Testis (tissue), 3 donors: ENCODE measurements around the gene DLG3. TPM values are rescaled to one million over a fixed set of nuclear protein-coding genes. Genes with fewer than 3 reads are reported as not detected.

Experiments used
- DNase-seq: peaks from one replicate; pipeline ENCODE4 v3.0.0-alpha.2; 2019
- H3K27ac ChIP-seq, 2 donors: fragments of 200-600 bp; sonication (generic); one replicate each; pipeline ENCODE4 v1.5.1; 2019
- H3K27me3 ChIP-seq: fragments of 200-600 bp; sonication (generic); one replicate; pipeline ENCODE4 v1.5.1; 2019
- H3K36me3 ChIP-seq: fragments of 200-600 bp; sonication (generic); one replicate; pipeline ENCODE4 v1.5.1; 2017; ENCODE audit warnings: low read depth; ENCODE audit errors: missing control alignments
- H3K4me1 ChIP-seq: fragments of 200-600 bp; sonication (generic); one replicate; pipeline ENCODE4 v1.5.1; 2019
- H3K4me3 ChIP-seq, 2 donors: fragments of 200-600 bp; sonication (generic); one replicate each; pipeline ENCODE4 v1.5.1; 2017 to 2019
- H3K9me3 ChIP-seq: fragments of 200-600 bp; sonication (generic); one replicate; pipeline ENCODE4 v1.5.1; 2017
- CTCF ChIP-seq, 3 experiments: fragments of 450-650 bp in 2 of 3; fragments of 200-600 bp in 1 of 3; sonication (generic) in 1 of 3; IDR thresholded peaks; one replicate each; pipeline ENCODE4 v1.5.1; 2016 to 2019; ENCODE audit warnings: antibody characterized with exemption in 3 of 3, mild to moderate bottlenecking in 2 of 3, moderate library complexity in 1 of 3
- POLR2A ChIP-seq: fragments of 450-650 bp; IDR thresholded peaks from one replicate; pipeline ENCODE4 v1.6.1; 2017; ENCODE audit warnings: antibody characterized with exemption, mild to moderate bottlenecking, moderate library complexity
- WGBS, 2 donors: methylation state at CpG; one replicate each; pipeline ENCODE4 v1.1.5; 2018; 5-methylcytosine and 5-hydroxymethylcytosine counted together
- intact Hi-C: fragments of 100-400 bp; cut with DNase I; formaldehyde crosslinking; loops from one replicate; pipeline ENCODE4 v1.15.1; 2023; ENCODE audit warnings: low total_unique reads
- polyA plus RNA-seq: library from polyadenylated mRNA; stranded (reverse); fragments of 350-450 nt; fragmentation: Illumina TruSeq; extraction: RNeasy Lipid Tissue Mini Kit (QIAGEN cat#74804); gene quantifications from one replicate; pipeline ENCODE4 v1.2.3, GENCODE V29; 2014; ENCODE audit warnings: low read depth, low replicate concordance; ENCODE audit not compliant: insufficient read depth
- total RNA-seq, 2 donors: library from RNA; depleted of rRNA; stranded (reverse); fragments of >200 nt; gene quantifications; one replicate each; pipeline ENCODE4 v1.2.3, GENCODE V29; 2016

DLG3 gene
- total and polyA plus RNA-seq, 3 donors from 2014 or later = 5.6 to 7.8 (median 7.1) TPM

GRCh38 chrX:70480660-70481018 is 36.0 kb downstream of the DLG3 start:
- 31 to 40% methylated on average over 9 of the region's 9 CpGs for WGBS, 2 donors
- no peak overlapping the region for H3K27ac ChIP-seq
- peak; percentile 43 for DNase-seq
- no peaks in the 10 kb centered on the region for H3K9me3 ChIP-seq
- TF ChIP-seq CTCF (IDR thresholded peaks at IDR 0.05) (no peak), POLR2A (no peak)
- H3K4me1 ChIP-seq = no peaks in the 10 kb centered on the region
- intact Hi-C loops = no loop called here
- no peak overlapping the region for H3K4me3 ChIP-seq
- H3K36me3 ChIP-seq = no peaks in the 10 kb centered on the region
- no peaks in the 10 kb centered on the region for H3K27me3 ChIP-seq

GRCh38 chrX:70481471-70482270 is 37.0 kb downstream of the DLG3 start:
- no peak for TF ChIP-seq CTCF (IDR thresholded peaks at IDR 0.05)
- TF ChIP-seq POLR2A = no peak
- Histone ChIP-seq H3K27ac (no peak overlapping the region), H3K9me3 (no peaks in the 10 kb centered on the region), H3K4me1 (no peaks in the 10 kb centered on the region), H3K27me3 (no peaks in the 10 kb centered on the region), H3K36me3 (no peaks in the 10 kb centered on the region), H3K4me3 (no peak overlapping the region)
- intact Hi-C loops = no loop called here
- no peak for DNase-seq
- 72 to 81% methylated on average over 5 to 8 of the region's 8 CpGs for whole genome bisulfite sequencing, 2 donors

DNA sequence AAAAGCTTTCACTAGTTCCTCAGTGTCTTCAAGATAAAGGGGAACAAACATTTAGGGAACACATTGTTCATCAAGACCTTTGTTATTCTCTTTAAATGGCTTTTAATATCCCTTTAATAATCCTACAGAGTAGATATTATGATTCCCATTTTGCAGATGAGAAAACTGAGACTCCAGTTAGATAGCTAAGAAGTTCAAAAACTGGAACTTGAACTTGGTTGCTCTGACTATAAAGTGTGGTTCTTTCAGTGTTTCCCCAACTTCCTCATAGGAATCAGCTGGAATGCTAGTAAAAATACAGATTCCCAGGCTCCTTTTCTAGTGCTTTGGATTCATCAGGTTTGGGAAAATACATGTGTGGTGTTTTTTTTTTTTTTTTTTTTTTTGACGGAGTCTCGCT is 37.7 kb downstream of the DLG3 start:
- H3K27ac ChIP-seq = no peak overlapping the region

GRCh38 chrX:70485466-70485865 is 40.8 kb downstream of the DLG3 start:
- no peaks in the 10 kb centered on the region for H3K27me3 ChIP-seq
- no peak for TF ChIP-seq POLR2A
- TF ChIP-seq CTCF (IDR thresholded peaks at IDR 0.05) = no peak
- 93 to 94% methylated on average over 7 of the region's 7 CpGs for WGBS, 2 donors
- H3K27ac ChIP-seq = no peak overlapping the region
- no peaks in the 10 kb centered on the region for H3K4me1 ChIP-seq
- H3K9me3 ChIP-seq = no peaks in the 10 kb centered on the region
- H3K4me3 ChIP-seq = no peak overlapping the region
- no peak for DNase-seq
- H3K36me3 ChIP-seq = no peaks in the 10 kb centered on the region
- intact Hi-C loops = no loop called here

More for the DNA sequence above, 37.7 kb downstream of the DLG3 start:
- H3K4me3 ChIP-seq = no peak overlapping the region
- TF ChIP-seq CTCF (IDR thresholded peaks at IDR 0.05) = no peak
- TF ChIP-seq POLR2A = no peak
- intact Hi-C loops = no loop called here
- no peaks in the 10 kb centered on the region for H3K9me3 ChIP-seq
- no peak for DNase-seq
- H3K27me3 ChIP-seq = no peaks in the 10 kb centered on the region
- no peaks in the 10 kb centered on the region for H3K36me3 ChIP-seq
- no peaks in the 10 kb centered on the region for H3K4me1 ChIP-seq
- WGBS, 2 donors = 80 to 100% methylated on average over 1 to 2 of the region's 2 CpGs

DNA sequence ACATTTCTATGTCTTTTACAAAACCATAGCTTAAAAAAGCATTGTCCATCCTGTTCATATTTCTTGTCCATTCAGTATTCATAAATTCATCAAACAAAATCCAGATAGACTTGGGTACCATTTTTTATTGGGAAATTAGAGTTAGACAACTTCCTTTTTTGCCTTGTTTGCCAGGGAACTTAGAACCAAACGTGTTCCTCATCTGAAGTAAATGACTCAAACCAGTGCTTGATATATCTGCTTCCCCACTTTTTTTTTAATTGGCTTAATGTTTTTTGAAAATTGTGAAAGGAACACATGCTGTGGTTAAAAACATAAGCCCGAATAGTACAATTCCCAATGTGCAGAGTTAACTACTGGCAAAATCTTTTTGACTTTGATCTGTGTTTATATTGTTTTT is 44.2 kb downstream of the DLG3 start:
- intact Hi-C loops = no loop called here
- Histone ChIP-seq H3K9me3 (no peaks in the 10 kb centered on the region), H3K27ac (no peak overlapping the region), H3K4me3 (no peak overlapping the region), H3K36me3 (no peaks in the 10 kb centered on the region), H3K4me1 (no peaks in the 10 kb centered on the region), H3K27me3 (no peaks in the 10 kb centered on the region)
- no peak for DNase-seq
- no peak for TF ChIP-seq CTCF (IDR thresholded peaks at IDR 0.05)
- WGBS, 2 donors = 80 to 85% methylated on average over 2 of the region's 2 CpGs
